Suprapubic skin (tissue), 4 donors: ENCODE data around the gene ITPKC. TPM values are rescaled to one million over a fixed set of nuclear protein-coding genes. Genes with fewer than 3 reads are reported as not detected.

Experiments
- DNase-seq, 2 donors: peaks; one replicate each; pipeline ENCODE4 v3.0.0-alpha.2; 2019; ENCODE audit warnings: low spot score in 2 of 2
- H3K27ac ChIP-seq: fragments of 200-600 bp; sonication (generic); one replicate; pipeline ENCODE4 v1.5.1; 2019
- H3K27me3 ChIP-seq: fragments of 200-600 bp; sonication (generic); one replicate; pipeline ENCODE4 v1.5.1; 2019
- H3K36me3 ChIP-seq: fragments of 200-600 bp; sonication (generic); one replicate; pipeline ENCODE4 v1.5.1; 2019
- H3K4me1 ChIP-seq: fragments of 200-600 bp; sonication (generic); one replicate; pipeline ENCODE4 v1.5.1; 2019
- H3K4me3 ChIP-seq: fragments of 200-600 bp; sonication (generic); one replicate; pipeline ENCODE4 v1.5.1; 2019; ENCODE audit warnings: mild to moderate bottlenecking
- H3K9me3 ChIP-seq: fragments of 200-600 bp; sonication (generic); one replicate; pipeline ENCODE4 v1.5.1; 2019
- EP300 ChIP-seq: sonication (generic); formaldehyde crosslinking; IDR thresholded peaks from one replicate; pipeline ENCODE4 v1.6.1; 2017; ENCODE audit warnings: antibody characterized with exemption
- POLR2A ChIP-seq, 2 donors: fragments of 450-650 bp; IDR thresholded peaks; one replicate each; pipeline ENCODE4 v1.6.1; 2017; ENCODE audit warnings: antibody characterized with exemption in 2 of 2, mild to moderate bottlenecking in 2 of 2, moderate library complexity in 2 of 2
- POLR2AphosphoS5 ChIP-seq, 3 donors: sonication (generic); formaldehyde crosslinking; IDR thresholded peaks; one replicate each; pipeline ENCODE4 v1.6.1; 2017; ENCODE audit warnings: antibody characterized with exemption in 3 of 3
- WGBS: methylation state at CpG from one replicate; pipeline ENCODE4 v1.1.5; 2018; 5-methylcytosine and 5-hydroxymethylcytosine counted together
- total RNA-seq, 4 donors: library from RNA; depleted of rRNA; stranded (reverse); fragments of >200 nt; gene quantifications; one replicate each; pipeline ENCODE4 v1.1.0, GENCODE V29; 2016
- TF ChIP-seq, protein P1 (sequence below), 2 donors: fragments of 200-600 bp in 1 of 2; fragments of 450-650 bp in 1 of 2; sonication (generic) in 1 of 2; IDR thresholded peaks; one replicate each; pipeline ENCODE4 v1.5.1; 2016 to 2019; ENCODE audit warnings: antibody characterized with exemption in 2 of 2, mild to moderate bottlenecking in 1 of 2, moderate library complexity in 1 of 2

ITPKC gene
- total RNA-seq, 4 donors from 2014 or later, result 52.9 to 93.8 (median 70.9) TPM

DNA sequence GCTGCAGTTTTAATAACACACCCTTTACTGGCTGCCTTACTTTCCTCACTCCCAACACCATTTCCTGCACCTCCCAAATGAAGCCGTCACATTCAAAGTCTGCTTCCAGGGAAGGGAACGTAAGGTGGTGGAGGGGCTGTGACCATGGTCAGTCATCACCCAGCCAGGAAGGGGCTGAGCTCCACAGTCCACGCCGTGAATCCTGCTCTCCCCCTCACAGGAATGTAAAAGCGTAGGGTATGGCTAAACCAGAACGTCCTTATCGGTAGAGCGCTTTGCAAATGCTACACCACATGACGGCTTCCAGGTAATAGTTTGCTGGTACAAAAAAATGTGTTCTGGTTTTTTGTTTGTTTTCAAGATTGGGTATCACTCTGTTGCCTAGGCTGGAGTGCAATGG is 33.5 kb upstream of the ITPKC start:
- Histone ChIP-seq H3K27ac (no peak overlapping the region), H3K27me3 (no peaks in the 10 kb centered on the region), H3K4me3 (no peak overlapping the region), H3K4me1 (peaks cover 30% of the 10 kb centered on the region), H3K36me3 (peaks cover 61% of the 10 kb centered on the region), H3K9me3 (no peaks in the 10 kb centered on the region)
- TF ChIP-seq POLR2A (IDR thresholded peaks at IDR 0.05) (no peak), EP300 (no peak), POLR2AphosphoS5 (IDR thresholded peaks at IDR 0.05) (no peak)
- TF ChIP-seq, protein P1, sequence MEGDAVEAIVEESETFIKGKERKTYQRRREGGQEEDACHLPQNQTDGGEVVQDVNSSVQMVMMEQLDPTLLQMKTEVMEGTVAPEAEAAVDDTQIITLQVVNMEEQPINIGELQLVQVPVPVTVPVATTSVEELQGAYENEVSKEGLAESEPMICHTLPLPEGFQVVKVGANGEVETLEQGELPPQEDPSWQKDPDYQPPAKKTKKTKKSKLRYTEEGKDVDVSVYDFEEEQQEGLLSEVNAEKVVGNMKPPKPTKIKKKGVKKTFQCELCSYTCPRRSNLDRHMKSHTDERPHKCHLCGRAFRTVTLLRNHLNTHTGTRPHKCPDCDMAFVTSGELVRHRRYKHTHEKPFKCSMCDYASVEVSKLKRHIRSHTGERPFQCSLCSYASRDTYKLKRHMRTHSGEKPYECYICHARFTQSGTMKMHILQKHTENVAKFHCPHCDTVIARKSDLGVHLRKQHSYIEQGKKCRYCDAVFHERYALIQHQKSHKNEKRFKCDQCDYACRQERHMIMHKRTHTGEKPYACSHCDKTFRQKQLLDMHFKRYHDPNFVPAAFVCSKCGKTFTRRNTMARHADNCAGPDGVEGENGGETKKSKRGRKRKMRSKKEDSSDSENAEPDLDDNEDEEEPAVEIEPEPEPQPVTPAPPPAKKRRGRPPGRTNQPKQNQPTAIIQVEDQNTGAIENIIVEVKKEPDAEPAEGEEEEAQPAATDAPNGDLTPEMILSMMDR (IDR thresholded peaks at IDR 0.05), result no peak
- no peak for DNase-seq
- WGBS, result 83% methylated on average over 9 of the region's 9 CpGs

DNA sequence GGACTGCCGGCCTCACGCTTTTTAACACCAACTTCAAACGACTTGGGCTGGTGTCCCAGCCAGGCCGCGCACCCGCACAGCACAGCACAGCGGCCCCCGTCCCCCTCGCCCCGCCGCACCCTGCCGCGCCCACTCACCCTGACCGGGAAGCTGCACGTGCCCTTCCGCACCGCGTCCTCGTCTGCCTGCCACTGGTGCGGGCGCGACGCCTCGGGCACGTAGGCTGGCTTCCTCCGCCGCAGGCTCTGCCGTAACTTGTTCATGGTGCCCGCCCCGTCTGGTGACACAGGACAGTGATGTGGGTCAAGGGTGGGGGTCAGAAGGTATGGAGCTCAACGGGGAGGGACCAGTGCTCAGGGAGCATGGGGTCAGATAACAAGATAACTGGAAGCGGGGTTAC is 32.6 kb upstream of the ITPKC start:
- Histone ChIP-seq H3K36me3 (peaks cover 52% of the 10 kb centered on the region), H3K9me3 (no peaks in the 10 kb centered on the region), H3K4me1 (peaks cover 38% of the 10 kb centered on the region), H3K27me3 (no peaks in the 10 kb centered on the region), H3K4me3 (no peak overlapping the region), H3K27ac (no peak overlapping the region)
- TF ChIP-seq POLR2A (IDR thresholded peaks at IDR 0.05), result no peak
- no peak for TF ChIP-seq POLR2AphosphoS5 (IDR thresholded peaks at IDR 0.05)
- TF ChIP-seq, protein P1 (IDR thresholded peaks at IDR 0.05), result no peak
- no peak for TF ChIP-seq EP300
- no peak for DNase-seq
- 96% methylated on average over 32 of the region's 32 CpGs for WGBS

DNA sequence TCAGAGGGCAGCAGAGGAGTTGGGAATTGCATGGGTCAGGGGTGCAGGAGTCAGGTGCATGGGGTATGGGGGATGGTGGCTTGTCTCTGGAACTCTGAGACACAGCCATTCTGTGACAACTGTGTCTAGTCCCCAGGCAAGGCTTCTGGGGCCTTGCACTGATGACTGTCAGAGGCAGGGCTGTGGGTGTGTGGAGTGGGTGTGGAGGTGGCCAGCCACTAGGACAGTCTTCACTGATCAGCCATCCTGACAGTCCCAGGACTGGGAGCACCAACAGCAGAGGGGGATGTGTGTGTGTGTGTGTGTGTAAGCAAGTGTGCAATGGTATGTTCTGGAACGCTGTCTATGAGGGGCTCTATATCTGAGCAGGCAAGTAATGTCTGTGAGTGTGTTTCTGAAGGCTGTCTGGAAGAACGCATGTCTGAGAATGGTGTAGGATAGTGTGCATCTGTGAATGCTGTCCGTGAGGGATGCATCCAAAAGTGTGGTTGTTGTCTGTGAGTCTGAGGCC is 31.8 kb upstream of the ITPKC start:
- 67% methylated on average over 3 of the region's 3 CpGs for WGBS
- TF ChIP-seq POLR2AphosphoS5 (IDR thresholded peaks at IDR 0.05), result no peak
- TF ChIP-seq, protein P1 (IDR thresholded peaks at IDR 0.05), result no peak

DNA sequence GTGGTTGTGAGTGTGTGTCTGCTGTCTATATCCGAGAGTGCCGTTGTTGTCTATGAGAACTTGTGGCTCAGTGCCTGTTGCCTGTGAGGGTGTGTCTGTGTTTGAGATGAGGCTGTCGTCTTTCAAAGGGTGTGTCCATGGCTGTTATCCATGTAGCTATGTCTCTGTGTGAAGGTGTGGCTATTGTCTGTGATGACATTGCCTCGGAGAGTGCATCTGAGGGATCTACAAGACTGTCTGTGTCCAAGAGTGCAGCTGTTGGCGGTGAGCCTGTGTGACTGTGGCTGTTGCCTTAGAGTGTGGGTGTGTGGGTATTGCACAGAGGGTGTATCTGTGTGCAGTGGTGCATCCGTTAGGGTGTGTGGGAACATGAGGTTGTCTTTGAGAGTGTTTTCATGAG is 31.3 kb upstream of the ITPKC start:
- no peaks in the 10 kb centered on the region for H3K9me3 ChIP-seq
- no peak overlapping the region for H3K4me3 ChIP-seq
- no peak for DNase-seq
- 45% methylated on average over 6 of the region's 6 CpGs for WGBS
- peak overlapping the region; percentile 24 for H3K27ac ChIP-seq
- TF ChIP-seq POLR2AphosphoS5 (IDR thresholded peaks at IDR 0.05) (no peak), POLR2A (IDR thresholded peaks at IDR 0.05) (no peak), EP300 (no peak)
- TF ChIP-seq, protein P1 (IDR thresholded peaks at IDR 0.05), result no peak
- peaks cover 49% of the 10 kb centered on the region for H3K4me1 ChIP-seq
- H3K27me3 ChIP-seq, result no peaks in the 10 kb centered on the region
- H3K36me3 ChIP-seq, result peaks cover 39% of the 10 kb centered on the region

More for the DNA sequence above, 31.8 kb upstream of the ITPKC start:
- no peaks in the 10 kb centered on the region for H3K9me3 ChIP-seq
- DNase-seq, result no peak
- H3K36me3 ChIP-seq, result peaks cover 44% of the 10 kb centered on the region
- peaks cover 46% of the 10 kb centered on the region for H3K4me1 ChIP-seq
- H3K27me3 ChIP-seq, result no peaks in the 10 kb centered on the region
- H3K4me3 ChIP-seq, result no peak overlapping the region
- no peak overlapping the region for H3K27ac ChIP-seq

DNA sequence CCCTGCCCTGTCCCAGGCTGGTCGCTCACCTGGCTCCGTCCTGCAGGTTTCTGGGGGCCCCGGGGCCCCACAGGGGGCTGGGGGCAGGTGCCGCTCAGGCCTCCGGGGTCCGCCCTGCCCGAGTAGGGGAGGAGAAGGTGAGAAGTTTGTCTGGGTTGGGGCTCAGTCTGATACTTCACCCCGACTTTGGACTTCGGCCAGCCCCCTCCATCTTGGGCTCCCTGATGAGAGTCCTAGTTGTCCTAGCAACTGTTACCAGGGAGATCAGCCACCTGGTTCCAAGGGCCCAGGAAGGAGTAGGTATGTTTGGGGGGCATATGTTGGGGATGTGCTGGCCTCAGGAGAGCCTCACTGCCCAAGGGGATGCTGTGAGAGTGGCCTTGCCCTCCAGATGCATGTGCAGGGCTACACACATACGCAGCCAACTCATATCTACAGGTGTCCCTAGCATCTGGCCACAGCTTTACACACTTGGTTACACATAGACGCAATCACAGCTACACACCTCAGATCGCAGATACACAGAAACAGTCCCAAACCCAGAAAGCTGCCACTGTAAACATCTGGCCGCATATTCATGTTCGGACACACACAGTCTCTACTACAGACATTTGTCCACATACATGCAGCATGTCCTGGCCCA is 29.9 kb upstream of the ITPKC start:
- Histone ChIP-seq H3K27me3 (no peaks in the 10 kb centered on the region), H3K4me3 (no peak overlapping the region), H3K36me3 (peaks cover 26% of the 10 kb centered on the region), H3K4me1 (peaks cover 62% of the 10 kb centered on the region), H3K27ac (peak overlapping the region; percentile 52), H3K9me3 (no peaks in the 10 kb centered on the region)
- TF ChIP-seq POLR2A (IDR thresholded peaks at IDR 0.05) (no peak), POLR2AphosphoS5 (IDR thresholded peaks at IDR 0.05) (no peak), EP300 (no peak)
- TF ChIP-seq, protein P1 (IDR thresholded peaks at IDR 0.05), result no peak
- no peak for DNase-seq
- 67% methylated on average over 7 of the region's 14 CpGs for WGBS
